ENCODE data around the gene UQCR10.

UQCR10 gene

DNA sequence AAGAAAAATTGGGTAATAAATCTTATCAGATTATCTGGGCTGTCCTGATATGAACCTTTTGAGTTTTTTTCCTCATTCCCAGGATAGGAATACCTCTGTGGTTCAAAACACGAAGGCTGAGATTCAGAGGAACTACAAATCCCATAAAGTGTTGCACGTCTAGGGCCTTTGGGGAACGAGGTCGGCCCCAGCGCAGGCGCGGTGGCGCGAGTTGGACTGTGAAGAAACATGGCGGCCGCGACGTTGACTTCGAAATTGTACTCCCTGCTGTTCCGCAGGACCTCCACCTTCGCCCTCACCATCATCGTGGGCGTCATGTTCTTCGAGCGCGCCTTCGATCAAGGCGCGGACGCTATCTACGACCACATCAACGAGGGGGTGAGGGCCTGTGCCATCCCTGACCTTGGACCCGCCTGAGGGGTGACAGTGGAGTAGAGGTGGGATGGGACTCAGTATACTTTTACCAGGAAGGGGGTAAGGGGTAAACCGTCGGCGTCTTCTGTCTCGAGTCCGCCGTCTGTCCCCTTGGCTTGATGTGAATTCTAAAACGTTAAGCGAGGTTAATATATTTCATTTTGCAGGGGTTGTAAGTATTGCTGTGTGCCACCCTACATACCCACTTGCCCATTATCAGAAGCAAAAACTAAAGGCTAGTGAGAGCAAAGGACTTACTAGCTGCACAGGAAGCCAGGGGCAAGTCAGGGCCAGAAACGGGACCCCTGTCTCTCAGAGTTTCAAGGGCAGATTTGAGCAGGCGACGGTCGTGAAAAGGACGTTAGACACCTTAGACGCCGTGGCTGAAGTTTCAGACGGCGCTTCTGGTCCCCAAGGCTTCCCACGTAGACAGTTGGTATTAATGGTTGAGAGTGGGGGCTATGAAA lies at the start of gene UQCR10:
Gene UQCR10, plus strand, starts transcription at position 199 of the 881 bp plus-strand sequence. Its CDS starts 30 bp downstream, at position 229.
- DNase-seq: peak; percentile 89

DNA sequence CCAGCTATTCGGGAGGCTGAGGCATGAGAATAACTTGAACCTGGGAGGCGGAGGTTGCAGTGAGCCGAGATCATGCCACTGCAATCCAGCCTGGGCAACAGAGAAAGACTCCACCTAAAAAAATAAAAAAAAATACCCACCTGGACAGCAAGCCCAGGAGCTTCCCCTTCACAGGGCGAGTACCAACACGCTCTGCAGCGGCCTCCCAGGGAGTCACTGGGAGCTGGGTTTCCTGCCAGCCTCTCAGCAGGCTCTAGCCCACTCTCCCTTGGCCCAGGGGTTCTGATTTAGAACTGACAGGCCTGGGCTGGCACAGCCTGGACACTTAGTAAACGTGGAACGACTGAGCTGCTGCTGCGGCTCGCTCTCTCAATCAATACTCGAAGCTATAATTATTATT lies 49.4 kb upstream of the UQCR10 start:
- no peak for DNase-seq

DNA sequence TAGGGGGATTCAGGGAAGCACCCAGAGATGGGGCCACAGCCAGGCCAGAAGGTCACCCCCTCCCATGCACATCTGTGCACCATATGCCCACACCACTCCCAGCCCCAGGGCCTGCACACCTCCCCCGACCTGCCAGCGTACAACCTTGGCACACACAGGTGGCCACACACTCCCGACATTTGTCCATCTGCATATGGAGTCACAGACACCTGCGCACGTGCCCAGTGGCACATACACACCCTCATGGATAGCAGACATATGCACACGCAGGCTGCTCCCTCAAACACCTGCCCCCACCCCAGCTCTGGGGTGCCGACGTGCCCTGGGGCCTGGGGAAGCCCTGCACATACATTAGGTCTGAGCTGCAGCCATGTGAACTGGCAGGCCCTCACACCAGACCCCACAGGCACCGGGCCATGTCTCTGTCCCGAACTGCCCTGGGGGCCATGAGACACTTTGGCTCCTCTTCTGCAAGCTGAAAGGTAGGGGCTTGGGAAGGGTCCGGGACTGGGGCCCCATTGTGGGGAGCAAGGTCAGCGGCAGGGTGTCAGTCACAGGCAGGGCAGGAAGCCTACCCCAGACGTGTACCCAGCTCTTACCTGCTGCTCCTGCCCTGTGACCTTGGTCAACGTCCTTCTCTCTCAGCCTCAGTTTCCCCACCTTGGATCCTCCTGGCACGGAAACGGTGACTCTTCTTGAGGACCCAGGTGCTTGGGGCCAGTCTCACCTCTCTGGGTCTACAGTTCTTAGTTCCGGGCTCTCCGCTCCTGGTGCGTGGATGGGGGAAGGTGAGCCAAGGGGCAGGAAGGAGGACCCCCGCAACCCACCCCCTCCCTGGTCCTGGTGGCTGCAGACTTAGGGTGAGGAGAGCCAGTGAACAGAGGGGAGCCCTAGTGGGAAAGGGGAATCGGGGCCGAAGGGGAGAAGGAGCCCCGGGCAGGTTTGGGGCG lies 47.9 kb upstream of the UQCR10 start:
- no peak for DNase-seq

DNA sequence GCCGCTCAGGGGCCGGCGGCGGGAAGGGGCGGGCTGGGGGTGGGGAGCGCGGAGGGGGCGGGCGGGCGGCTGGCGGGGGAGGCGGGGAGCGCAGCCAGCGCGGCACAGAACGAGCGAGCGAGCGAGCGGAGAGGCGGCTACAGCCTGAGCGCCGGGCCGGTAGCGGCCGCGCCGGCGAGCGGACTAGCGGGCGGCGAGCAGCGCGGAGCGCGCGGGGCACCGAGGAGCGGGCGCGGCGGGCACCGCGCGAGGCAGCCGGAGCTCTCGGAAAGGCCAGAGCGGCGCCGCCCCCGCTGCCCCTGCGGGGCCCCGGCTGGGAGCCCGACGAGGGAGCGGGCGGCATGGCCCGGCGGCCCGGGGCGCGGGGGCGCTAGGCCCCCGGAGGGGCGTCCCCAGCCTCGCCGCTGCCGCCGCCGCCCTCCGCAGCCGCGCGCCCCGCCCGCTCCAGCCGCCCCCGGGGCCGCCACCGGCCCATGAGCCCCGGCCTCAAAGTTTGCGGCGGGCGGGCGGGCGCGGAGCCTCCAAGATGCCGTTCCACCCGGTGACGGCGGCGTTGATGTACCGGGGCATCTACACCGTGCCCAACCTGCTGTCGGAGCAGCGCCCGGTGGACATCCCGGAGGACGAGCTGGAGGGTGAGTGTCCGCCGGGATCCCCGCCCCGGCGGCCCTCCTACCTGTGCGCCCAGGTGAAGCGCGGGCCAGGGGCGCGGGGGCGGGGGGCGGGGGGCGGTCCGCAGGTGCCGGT lies 47.1 kb upstream of the UQCR10 start, which contains the start of gene CABP7:
Gene CABP7, plus strand, starts transcription at position 105 of the 747 bp plus-strand sequence. Its CDS starts 422 bp downstream, at position 527.
- DNase-seq: no peak

DNA sequence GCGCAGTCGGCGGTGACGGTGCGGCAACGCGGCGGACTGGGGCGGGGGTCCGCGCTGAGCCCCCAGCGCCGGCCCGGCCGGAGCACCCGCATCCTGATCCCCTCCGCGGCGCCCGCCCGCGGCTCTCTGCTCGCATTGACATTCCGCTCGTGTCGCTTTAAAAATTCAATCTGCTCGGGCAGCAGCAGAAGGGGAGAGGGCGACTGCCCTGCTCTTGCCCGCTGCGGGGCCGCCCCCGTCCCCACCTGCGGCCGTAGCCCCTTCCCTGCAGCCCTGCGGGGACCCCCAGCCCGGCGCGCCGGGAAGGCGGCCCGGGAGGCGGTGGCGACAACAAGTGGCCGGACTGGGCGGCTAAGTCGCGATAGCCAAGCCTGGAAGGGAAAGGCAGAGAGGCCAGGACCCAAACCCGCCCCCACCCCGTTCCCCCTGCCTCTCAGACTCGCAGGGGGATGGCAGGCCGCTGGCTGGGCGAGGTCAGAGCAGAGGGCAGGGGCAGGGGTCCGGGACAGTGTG lies 46.3 kb upstream of the UQCR10 start:
- DNase-seq: no peak

DNA sequence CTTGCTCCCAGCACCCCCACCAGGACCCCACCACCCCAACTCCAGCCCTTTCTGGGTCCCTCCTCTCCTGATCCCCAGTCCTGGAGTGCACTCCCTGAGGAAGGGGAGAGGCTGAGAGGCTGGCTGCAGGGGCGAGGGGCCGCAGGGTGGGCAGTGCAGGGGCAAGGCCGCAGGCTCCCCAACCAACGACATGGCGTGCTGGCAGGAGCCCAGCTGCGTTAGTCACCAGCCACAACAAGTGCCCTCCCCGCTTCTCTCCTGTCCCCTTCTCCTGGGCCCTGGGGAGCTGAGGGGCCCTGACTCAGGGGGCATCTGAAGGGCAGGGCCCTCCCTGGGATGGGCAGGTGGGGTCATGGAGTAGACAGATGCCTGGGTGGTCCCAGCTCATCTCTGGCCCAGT lies 45.0 kb upstream of the UQCR10 start:
- DNase-seq: no peak

DNA sequence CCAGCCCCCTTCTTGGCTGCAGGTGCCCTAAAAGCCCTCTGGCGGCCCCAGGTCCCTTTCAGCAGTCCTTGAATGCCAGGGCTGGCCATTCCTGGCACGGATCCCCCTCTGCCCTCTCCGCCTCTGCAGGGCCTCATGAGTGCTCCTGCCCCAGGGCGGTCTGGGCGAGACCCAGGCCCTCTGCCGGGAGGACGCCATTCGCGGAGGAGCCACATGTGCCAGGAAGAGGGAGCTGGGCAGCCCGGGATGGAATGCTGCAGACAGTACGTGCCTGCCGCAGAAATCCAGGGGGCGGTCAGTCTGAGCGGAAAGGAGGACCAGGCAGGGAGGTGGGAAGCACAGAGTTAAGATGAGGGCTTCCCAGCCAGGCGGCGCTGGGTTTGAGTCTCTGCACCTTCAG lies 44.6 kb upstream of the UQCR10 start:
- DNase-seq: no peak

DNA sequence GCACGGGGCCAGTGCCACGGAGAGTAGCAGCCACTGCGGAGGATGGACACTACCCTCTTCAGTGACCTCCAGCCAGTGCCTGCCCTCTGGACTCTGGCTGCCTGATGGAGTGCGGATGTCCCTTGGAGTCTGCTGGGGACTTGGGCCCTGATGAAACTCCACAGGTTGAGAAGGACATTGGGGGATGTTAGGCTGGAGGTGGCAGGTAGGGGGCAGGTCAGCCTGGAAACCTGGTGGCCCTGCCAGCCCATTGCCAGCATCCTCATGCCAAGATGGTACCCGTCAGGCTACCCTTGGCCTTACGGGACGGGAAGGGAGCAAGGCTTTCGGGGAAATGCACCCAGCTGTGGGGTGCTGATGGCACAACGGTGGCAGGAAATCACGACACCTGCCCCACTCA lies 43.4 kb upstream of the UQCR10 start:
- DNase-seq: no peak

DNA sequence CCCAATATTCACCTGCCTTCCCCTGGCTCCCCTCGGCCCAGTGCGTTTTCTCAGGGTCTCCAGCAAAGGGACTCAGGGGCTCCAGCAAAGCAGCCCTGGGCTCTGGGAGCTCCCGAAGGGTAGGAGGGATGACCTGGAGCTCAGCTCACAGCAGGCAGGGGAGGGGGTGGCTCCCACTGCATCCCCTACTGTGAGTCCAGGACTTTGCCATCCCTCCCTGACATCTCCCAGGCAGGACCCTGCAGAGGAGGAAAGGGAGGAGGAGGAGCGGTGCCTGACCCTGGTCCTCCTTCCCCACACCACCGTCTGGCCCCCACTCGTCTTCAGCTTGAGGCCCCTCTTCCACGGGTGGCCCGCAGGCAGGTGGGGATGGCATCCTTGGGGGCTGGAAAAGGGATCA lies 42.3 kb upstream of the UQCR10 start:
- no peak for DNase-seq

DNA sequence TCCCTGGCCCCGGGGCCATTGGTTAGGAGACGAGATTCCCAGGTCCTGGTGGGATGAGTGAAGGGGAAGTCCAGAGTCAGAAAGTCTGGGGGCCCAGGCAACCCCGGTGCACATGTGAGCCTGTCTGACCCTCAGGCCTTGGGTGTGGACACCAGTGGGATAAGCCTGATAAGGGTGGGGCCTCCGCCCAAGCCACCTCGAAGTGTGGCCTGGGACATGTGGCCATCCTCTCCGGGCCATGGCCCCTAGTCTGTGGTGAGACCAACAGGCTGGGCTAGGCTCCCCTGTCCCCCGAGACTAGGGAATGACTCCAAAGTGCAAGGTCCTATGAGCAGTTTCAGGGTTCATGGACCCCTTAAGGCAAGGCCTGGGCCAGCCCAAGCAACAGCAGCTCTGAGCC lies 41.1 kb upstream of the UQCR10 start:
- DNase-seq: no peak

DNA sequence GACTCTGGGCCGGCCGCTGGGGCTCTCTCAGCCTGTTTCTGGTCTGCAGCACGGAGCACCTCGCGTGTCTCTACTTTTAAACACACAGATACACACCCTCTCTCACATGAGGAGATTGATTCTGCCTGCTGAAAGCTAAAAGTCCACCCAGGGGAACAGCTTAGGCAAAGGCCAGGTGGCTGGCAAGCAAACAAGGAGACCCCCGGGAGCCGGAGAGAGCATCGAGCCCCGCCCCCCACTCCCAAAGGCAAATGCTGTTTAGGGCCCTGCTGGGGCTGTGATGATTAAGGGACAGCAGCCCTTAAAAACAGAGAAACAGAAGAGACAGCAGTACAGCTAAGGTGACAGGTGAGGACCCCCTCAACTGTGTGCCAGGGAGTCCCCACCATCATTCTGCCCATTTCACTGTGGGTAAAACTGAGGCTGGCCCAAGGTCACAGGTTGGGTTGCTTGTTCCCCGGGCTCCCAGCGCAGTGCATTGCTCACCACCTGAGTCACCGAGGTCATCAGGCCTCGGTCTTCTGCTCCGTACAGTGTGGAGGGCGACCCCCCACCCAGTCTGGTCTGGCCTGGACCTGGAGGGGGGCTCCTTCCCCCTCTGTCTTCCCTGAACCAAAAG lies 40.5 kb upstream of the UQCR10 start:
- peak; percentile 63 for DNase-seq

DNA sequence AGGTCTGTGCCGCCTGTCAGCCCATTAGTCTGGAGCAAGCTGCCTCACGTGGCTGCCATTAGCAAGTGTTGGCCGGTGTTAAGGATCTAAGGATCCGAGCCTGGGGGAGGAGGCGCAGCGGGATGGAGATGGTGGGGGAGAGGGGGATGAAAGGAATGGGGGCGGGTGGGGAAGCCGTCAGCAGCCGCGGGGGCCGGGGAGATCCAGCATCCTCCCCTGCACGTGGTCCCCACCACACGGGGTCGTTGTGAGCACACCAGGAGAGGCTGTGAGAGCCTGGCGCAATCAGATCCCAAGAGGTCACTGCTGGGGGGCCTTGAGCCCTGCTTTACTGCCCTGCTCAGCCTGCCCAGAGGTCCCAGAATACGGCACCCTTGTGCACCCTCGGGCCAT lies 40.0 kb upstream of the UQCR10 start:
- DNase-seq: no peak

DNA sequence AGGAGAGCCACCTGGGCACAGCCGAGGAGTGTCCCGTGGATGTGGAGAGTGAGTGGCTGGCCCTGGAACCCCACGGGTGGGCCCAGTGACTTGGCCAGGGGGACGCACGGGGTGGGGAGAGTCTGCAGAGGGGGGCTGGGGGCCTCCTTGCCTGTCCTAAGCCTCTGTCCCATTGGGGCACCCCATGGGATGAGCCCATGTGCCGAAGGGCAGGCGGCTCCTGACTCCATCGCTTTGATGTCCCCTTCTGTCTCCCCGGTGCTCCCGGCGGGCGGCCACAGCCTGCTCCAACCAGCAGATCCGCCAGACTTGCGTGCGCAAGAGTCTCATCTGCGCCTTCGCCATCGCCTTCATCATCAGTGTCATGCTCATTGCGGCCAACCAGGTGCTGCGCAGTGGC lies 38.0 kb upstream of the UQCR10 start:
- no peak for DNase-seq

DNA sequence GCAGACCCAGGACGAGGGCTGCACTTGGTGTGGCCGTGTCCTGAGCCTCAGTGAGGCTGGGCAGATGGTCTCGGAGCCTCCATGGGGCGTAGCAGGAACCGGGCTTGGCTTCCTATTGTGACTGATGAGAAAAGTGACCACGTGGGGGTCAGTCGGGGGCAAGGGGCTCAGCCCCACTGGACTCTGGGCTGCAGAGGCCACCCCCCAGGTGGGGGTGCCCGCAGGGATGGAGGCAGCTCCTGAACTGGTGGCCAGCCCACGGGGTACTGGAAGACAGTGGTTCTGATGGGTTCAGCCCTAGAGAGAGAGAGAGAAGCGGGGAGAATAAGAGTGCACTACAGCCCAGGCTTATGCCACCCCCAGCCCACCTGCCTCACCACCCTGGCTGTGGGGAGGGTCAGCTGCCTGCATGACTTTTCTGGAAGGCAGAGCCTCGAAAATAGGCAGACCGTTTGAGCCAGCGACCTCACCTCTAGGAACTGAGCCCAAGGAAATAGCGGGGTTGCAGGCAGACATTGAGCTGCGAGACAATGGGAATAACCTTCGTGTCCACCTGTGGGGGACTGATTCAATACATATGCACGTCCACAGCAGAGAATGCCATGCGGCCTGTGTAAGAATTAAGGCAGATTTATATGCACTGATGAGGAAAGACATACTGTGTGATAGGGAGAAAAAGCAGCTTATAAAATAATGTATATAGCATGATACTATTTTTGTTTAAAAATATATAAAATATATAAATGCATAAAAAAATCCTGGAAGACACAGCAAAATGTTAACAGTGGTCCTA lies 35.9 kb upstream of the UQCR10 start:
- DNase-seq: no peak

DNA sequence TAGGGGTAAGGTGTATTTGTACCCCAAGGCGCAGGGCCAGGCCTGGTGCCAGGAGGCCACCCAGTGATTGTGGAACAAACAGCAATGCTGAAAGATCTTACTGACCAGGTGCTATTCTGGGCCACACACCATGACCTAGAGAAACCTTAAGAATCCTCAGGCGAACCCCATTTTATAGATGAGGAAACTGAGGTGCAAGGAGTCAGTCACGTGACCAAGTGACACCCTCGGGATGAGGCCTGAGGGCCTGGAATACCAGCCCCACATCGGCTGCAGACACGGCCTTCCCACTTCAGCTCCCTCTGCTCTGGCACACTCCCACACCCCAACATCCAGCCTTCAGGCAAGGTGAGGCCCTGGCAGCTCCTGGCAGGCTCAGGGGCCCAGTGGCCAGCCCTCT lies 34.3 kb upstream of the UQCR10 start:
- DNase-seq: no peak

DNA sequence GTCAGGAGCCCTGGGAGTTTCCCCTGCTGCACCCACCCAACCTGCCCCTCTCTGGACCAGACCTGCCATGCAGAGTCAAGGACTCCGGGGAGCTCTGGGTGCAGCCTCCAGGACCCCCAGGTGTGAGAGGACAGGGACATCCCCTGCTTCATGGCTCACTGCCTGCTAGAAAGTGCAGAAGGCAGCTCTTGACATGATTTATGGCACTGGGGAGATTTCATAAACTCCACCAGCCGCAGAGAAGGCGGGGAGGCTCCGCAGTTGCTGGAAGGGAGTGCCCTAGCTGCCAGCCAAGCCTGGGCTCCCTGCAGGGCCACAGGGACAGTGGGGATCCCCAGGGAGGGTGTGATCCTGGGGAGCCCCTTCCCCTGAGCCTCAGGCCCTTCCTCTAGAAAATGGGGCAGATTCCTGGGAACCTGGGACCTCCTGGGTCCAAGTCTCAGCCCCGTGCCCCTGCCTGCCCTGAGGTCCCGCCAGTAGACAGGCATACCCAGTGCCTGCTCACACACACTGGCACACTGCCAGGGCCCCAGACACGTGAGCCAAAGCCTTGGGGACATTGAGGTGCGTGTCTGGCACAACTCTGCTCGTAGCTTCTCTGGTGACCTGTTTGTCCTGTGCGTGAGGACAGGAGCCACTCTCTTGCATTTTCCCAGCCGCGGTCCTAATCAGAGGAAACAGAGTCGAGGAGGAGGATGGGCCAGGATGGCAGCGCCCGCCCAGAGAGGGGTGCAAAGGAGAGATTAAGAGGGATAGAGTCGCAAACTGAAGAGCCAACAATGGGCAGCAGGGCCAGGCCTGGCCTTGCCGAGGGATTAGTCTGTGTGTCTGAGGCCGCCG lies 33.6 kb upstream of the UQCR10 start:
- DNase-seq: peak; percentile 87

DNA sequence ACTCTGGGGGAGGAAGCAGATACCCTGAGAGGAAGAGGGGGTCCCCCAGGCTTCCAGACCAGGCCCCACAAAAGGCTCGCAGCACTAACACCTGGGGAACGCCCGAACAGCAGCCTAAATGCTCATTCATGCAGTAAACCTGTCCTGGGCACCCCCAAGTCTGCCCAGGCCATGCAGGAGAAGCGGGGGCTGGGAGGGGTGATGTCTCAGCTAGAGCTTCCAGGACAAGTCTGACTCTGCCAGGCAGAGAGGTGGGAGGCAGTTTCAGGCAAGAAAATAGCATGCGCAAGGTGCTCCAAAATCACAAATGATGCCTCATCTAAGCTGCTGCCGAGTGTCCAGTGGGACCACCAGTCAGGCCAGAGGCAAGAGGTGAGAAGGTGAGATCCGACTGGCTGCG lies 32.8 kb upstream of the UQCR10 start:
- no peak for DNase-seq

DNA sequence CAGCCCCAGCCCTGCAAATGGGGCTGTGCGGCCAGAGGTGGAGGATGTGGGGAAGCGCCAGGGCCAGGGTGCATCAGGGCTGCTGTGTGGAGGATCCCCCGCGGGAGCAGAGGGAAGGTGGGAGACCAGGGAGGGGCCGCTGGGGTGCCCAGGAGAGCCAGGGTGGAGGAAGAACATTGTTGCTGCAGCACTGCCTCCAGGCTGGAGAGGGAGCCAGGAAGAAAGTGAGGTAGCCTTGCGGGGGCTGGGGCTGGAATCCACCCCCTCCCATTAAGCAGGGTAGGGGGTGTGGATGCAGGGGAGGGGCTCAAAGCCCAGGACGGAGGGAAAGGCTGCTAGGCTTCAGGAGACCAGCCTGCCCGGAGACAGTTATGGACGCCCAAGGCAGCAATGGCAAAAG lies 32.3 kb upstream of the UQCR10 start:
- no peak for DNase-seq

DNA sequence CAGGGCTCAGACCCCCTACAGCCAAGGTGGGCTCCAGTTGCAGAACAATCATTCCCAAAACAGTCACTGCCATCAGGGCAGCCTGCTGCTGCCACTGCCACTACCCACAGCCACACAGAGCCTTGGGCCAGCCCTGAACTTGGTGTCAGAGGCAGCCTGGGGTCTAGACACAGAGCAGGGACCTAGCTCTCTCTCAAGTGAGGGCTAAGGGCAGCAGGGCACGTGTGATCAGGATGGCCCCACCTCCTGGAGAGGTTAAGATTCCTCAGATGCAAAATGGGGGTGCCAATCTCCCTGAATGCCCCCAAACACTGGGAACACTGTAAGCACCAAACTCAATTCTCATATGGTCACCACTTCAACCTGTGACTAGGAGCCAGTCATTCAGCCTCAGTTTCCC lies 31.8 kb upstream of the UQCR10 start:
- DNase-seq: no peak

Data from NCI-H2171 (cell line).